Spinal cord (tissue), 10 donors: ENCODE measurements around the gene RPUSD1. TPM values are rescaled to one million over a fixed set of nuclear protein-coding genes. Genes with fewer than 3 reads are reported as not detected.

Source experiments
- DNase-seq, 6 donors: peaks; one replicate each; pipeline versions ENCODE4 v3.0.0 to v3.0.0-alpha.2; 2013 to 2015; ENCODE audit warnings: low spot score in 6 of 6, low read depth in 4 of 6
- H3K27ac ChIP-seq: one replicate; pipeline ENCODE4 v1.5.1; 2013; ENCODE audit warnings: low read depth, low read length, control low read depth
- H3K27me3 ChIP-seq: one replicate; pipeline ENCODE4 v1.6.1; 2013; ENCODE audit warnings: low read length; ENCODE audit not compliant: control insufficient read depth, insufficient read depth
- H3K36me3 ChIP-seq: one replicate; pipeline ENCODE4 v1.6.1; 2013; ENCODE audit warnings: low read length; ENCODE audit not compliant: control insufficient read depth, insufficient read depth
- H3K4me1 ChIP-seq: one replicate; pipeline ENCODE4 v1.6.1; 2013; ENCODE audit warnings: low read length; ENCODE audit not compliant: control insufficient read depth, insufficient read depth
- H3K4me3 ChIP-seq: one replicate; pipeline ENCODE4 v1.5.1; 2013; ENCODE audit warnings: low read depth, low read length, control low read depth
- H3K9me3 ChIP-seq: one replicate; pipeline ENCODE4 v1.6.1; 2013; ENCODE audit warnings: low read length; ENCODE audit not compliant: control insufficient read depth, insufficient read depth
- WGBS: methylation state at CpG from one replicate; pipeline ENCODE4 v1.1.5; 2013; ENCODE audit warnings: missing lambda C conversion rate; ENCODE audit not compliant: insufficient coverage; 5-methylcytosine and 5-hydroxymethylcytosine counted together
- polyA plus RNA-seq, 2 donors: library from polyadenylated mRNA; unstranded; fragments of 120-200 nt; gene quantifications; one replicate each; pipeline ENCODE4 v1.2.1, GENCODE V29; 2013; ENCODE audit not compliant: insufficient read length in 2 of 2
- small RNA-seq: library from RNA; depleted of rRNA; stranded (forward); fragments of <200 nt; gene quantifications from one replicate; pipeline ENCODE3, GENCODE V24; 2014; ENCODE audit warnings: low replicate concordance
- total RNA-seq, 2 donors: library from RNA; depleted of rRNA in 1 of 2; stranded (reverse); fragments of 120-200 nt in 1 of 2; fragments of >200 nt in 1 of 2; gene quantifications; one replicate each; pipeline versions ENCODE4 v1.2.3 to v1.2.4, GENCODE V29; 2013 to 2014
- donor health status: healthy.

Gene RPUSD1
- total and polyA plus RNA-seq, 4 donors = 9.3 to 23.9 (median 18.6) TPM

DNA sequence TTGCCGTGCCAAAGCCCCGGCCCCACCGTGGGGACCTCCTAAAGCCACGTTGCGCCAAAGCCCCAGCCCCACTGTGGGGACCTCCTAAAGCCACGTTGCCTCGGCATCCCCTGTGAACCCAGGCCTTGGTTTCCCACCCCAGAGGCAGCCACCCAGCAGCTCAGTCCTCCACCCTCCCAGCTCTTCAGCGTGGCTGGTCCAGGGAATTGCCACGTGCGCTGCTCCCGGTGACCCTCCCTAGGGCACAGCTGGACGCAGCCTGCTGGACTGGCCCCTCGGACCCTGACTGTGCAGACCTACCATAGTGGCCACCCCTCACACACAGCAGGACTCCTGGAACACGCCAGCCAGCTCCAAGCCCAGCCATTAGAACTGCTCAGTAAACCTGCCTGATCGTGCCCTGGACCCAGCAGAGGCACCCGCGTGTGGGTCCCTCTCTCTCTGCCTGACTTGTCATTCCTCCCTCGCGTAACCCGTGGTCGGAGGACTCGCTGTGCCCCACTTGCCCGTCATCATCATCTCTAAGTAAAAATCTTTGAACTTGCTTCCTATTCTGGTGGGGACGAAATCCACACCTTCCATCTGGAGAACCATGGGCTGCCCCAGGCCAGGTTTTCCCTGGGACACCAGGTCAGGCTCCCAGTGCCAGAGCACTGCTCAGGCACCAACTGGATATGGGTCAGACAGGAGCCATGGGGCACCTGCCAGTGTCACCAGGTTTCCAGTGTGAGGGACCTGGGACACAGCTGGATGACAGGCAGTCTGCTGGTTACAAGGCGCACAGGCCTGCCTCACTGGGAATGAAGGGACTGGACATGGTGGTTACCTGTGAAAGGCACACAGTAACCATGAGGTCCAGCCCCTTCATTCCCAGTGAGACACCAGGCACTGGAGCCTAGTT lies 53.0 kb downstream of the RPUSD1 start:
- Histone ChIP-seq H3K4me1 (peaks cover 8% of the 10 kb centered on the region), H3K4me3 (no peak overlapping the region), H3K36me3 (peaks cover 93% of the 10 kb centered on the region), H3K9me3 (no peaks in the 10 kb centered on the region), H3K27ac (no peak overlapping the region), H3K27me3 (no peaks in the 10 kb centered on the region)
- DNase-seq = no peak
- WGBS = 97% methylated on average over 25 of the region's 25 CpGs

Small RNAs within 50 kb of the gene (small RNA-seq; reads per million reads assigned to genes)
- not detected for gene MIR662

Other genes with a start within 250 kb of the RPUSD1 start
- under 1 TPM in 1 of 2 donors, not detected in 1; 0.06 TPM for gene PRR35, start 228.0 kb downstream of the RPUSD1 start, total RNA-seq
- under 1 TPM in 1 of 2 donors, not detected in 1; 0.14 TPM for gene PRR35, start 228.0 kb downstream of the RPUSD1 start, polyA plus RNA-seq
- gene NHLRC4, start 221.4 kb downstream of the RPUSD1 start, total RNA-seq = 1 to 10 TPM in 1 of 2 donors, under 1 TPM in 1; 0.89 to 3.5 TPM
- 1 to 10 TPM in 1 of 2 donors, under 1 TPM in 1; 0.73 to 1.2 TPM for gene NHLRC4, start 221.4 kb downstream of the RPUSD1 start, polyA plus RNA-seq
- gene PIGQ, start 218.4 kb downstream of the RPUSD1 start, total RNA-seq = 10 to 100 TPM; 19.1 to 38.1 TPM
- 10 to 100 TPM; 69.4 to 85.7 TPM for gene PIGQ, start 218.4 kb downstream of the RPUSD1 start, polyA plus RNA-seq
- gene RAB40C, start 198.3 kb downstream of the RPUSD1 start, total RNA-seq = 10 to 100 TPM; 12.4 to 21.7 TPM
- 10 to 100 TPM; 38.4 to 45.7 TPM for gene RAB40C, start 198.3 kb downstream of the RPUSD1 start, polyA plus RNA-seq
- gene WFIKKN1, start 157.4 kb downstream of the RPUSD1 start, total RNA-seq = under 1 TPM; 0.30 to 0.44 TPM
- gene WFIKKN1, start 157.4 kb downstream of the RPUSD1 start, polyA plus RNA-seq = 1 to 10 TPM; 1.1 to 1.4 TPM
- 10 to 100 TPM; 26.8 to 73.3 TPM for gene METTL26, start 152.1 kb downstream of the RPUSD1 start, total RNA-seq
- 100 to 1,000 TPM; 119 to 124 TPM for gene METTL26, start 152.1 kb downstream of the RPUSD1 start, polyA plus RNA-seq
- gene MCRIP2, start 146.6 kb downstream of the RPUSD1 start, total RNA-seq = 10 to 100 TPM in 1 of 2 donors, 1 to 10 TPM in 1; 9.1 to 28.1 TPM
- gene MCRIP2, start 146.6 kb downstream of the RPUSD1 start, polyA plus RNA-seq = 10 to 100 TPM; 34.8 to 38.7 TPM
- 10 to 100 TPM in 1 of 2 donors, 1 to 10 TPM in 1; 8.3 to 31.9 TPM for gene WDR90, start 139.0 kb downstream of the RPUSD1 start, total RNA-seq
- 10 to 100 TPM; 46.6 to 63.1 TPM for gene WDR90, start 139.0 kb downstream of the RPUSD1 start, polyA plus RNA-seq
- 10 to 100 TPM; 20.7 to 41.1 TPM for gene RHOT2, start 120.2 kb downstream of the RPUSD1 start, total RNA-seq
- gene RHOT2, start 120.2 kb downstream of the RPUSD1 start, polyA plus RNA-seq = 100 to 1,000 TPM; 102 to 115 TPM
- 1 to 10 TPM; 4.1 to 7.2 TPM for gene RHBDL1, start 112.7 kb downstream of the RPUSD1 start, total RNA-seq
- gene RHBDL1, start 112.7 kb downstream of the RPUSD1 start, polyA plus RNA-seq = 10 to 100 TPM; 15.5 to 19.1 TPM
- 100 to 1,000 TPM in 1 of 2 donors, 10 to 100 TPM in 1; 59.6 to 110 TPM for gene STUB1, start 108.0 kb downstream of the RPUSD1 start, total RNA-seq
- 100 to 1,000 TPM; 170 to 177 TPM for gene STUB1, start 108.0 kb downstream of the RPUSD1 start, polyA plus RNA-seq
- gene JMJD8, start 104.0 kb downstream of the RPUSD1 start, total RNA-seq = 10 to 100 TPM; 24.3 to 42.1 TPM
- gene JMJD8, start 104.0 kb downstream of the RPUSD1 start, polyA plus RNA-seq = 10 to 100 TPM; 63.3 to 71.9 TPM
- gene WDR24, start 98.0 kb downstream of the RPUSD1 start, total RNA-seq = 1 to 10 TPM; 3.1 to 3.5 TPM
- gene WDR24, start 98.0 kb downstream of the RPUSD1 start, polyA plus RNA-seq = 10 to 100 TPM; 14.6 to 19.5 TPM
- 10 to 100 TPM in 1 of 2 donors, 1 to 10 TPM in 1; 7.4 to 12.4 TPM for gene FBXL16, start 82.6 kb downstream of the RPUSD1 start, total RNA-seq
- 10 to 100 TPM; 74.4 to 76.0 TPM for gene FBXL16, start 82.6 kb downstream of the RPUSD1 start, polyA plus RNA-seq
- 100 to 1,000 TPM in 1 of 2 donors, 10 to 100 TPM in 1; 75.5 to 238 TPM for gene METRN, start 73.3 kb downstream of the RPUSD1 start, total RNA-seq
- 100 to 1,000 TPM; 399 to 402 TPM for gene METRN, start 73.3 kb downstream of the RPUSD1 start, polyA plus RNA-seq
- gene ANTKMT, start 67.2 kb downstream of the RPUSD1 start, total RNA-seq = 10 to 100 TPM; 11.7 to 42.0 TPM
- gene ANTKMT, start 67.2 kb downstream of the RPUSD1 start, polyA plus RNA-seq = 10 to 100 TPM; 59.4 to 62.8 TPM
- gene CCDC78, start 61.9 kb downstream of the RPUSD1 start, total RNA-seq = 1 to 10 TPM in 1 of 2 donors, under 1 TPM in 1; 0.59 to 7.5 TPM
- 10 to 100 TPM; 13.1 to 16.0 TPM for gene CCDC78, start 61.9 kb downstream of the RPUSD1 start, polyA plus RNA-seq
- gene HAGHL, start 61.3 kb downstream of the RPUSD1 start, total RNA-seq = 10 to 100 TPM in 1 of 2 donors, 1 to 10 TPM in 1; 7.4 to 15.0 TPM
- 10 to 100 TPM; 48.6 to 51.1 TPM for gene HAGHL, start 61.3 kb downstream of the RPUSD1 start, polyA plus RNA-seq
- gene CIAO3, start 47.4 kb downstream of the RPUSD1 start, total RNA-seq = 10 to 100 TPM; 29.9 to 47.9 TPM
- gene CIAO3, start 47.4 kb downstream of the RPUSD1 start, polyA plus RNA-seq = 10 to 100 TPM; 35.1 to 41.5 TPM
- under 1 TPM; 0.40 to 0.83 TPM for gene MSLN, start 27.6 kb downstream of the RPUSD1 start, total RNA-seq
- under 1 TPM; 0.24 to 0.57 TPM for gene MSLN, start 27.6 kb downstream of the RPUSD1 start, polyA plus RNA-seq
- gene CHTF18, start 239 bp upstream of the RPUSD1 start, total RNA-seq = 10 to 100 TPM in 1 of 2 donors, 1 to 10 TPM in 1; 6.1 to 20.1 TPM
- gene CHTF18, start 239 bp upstream of the RPUSD1 start, polyA plus RNA-seq = 10 to 100 TPM; 26.6 to 37.1 TPM
- under 1 TPM in 1 of 2 donors, not detected in 1; 0.30 TPM for gene GNG13, start 12.4 kb upstream of the RPUSD1 start, total RNA-seq
- gene GNG13, start 12.4 kb upstream of the RPUSD1 start, polyA plus RNA-seq = 1 to 10 TPM; 1.0 to 1.4 TPM
- 10 to 100 TPM; 15.1 to 18.1 TPM for gene LMF1, start 182.6 kb upstream of the RPUSD1 start, total RNA-seq
- 10 to 100 TPM; 28.0 to 37.5 TPM for gene LMF1, start 182.6 kb upstream of the RPUSD1 start, polyA plus RNA-seq
- 10 to 100 TPM; 61.3 to 64.0 TPM for gene SOX8, start 193.4 kb upstream of the RPUSD1 start, total RNA-seq
- 100 to 1,000 TPM; 166 to 200 TPM for gene SOX8, start 193.4 kb upstream of the RPUSD1 start, polyA plus RNA-seq